Kidney capillary endothelial cell (primary cell): ENCODE results near the gene PXT1.
"Not testable (repeated sequence)": the region's sequence is repeated elsewhere in the genome, so short reads cannot be mapped to it uniquely, and the experiment has no call there.

Experiments
- DNase-seq: peaks from one replicate; pipeline ENCODE4 v3.0.0-alpha.2; 2018; ENCODE audit warnings: low spot score

Gene PXT1, protein sequence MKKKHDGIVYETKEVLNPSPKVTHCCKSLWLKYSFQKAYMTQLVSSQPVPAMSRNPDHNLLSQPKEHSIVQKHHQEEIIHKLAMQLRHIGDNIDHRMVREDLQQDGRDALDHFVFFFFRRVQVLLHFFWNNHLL

DNA sequence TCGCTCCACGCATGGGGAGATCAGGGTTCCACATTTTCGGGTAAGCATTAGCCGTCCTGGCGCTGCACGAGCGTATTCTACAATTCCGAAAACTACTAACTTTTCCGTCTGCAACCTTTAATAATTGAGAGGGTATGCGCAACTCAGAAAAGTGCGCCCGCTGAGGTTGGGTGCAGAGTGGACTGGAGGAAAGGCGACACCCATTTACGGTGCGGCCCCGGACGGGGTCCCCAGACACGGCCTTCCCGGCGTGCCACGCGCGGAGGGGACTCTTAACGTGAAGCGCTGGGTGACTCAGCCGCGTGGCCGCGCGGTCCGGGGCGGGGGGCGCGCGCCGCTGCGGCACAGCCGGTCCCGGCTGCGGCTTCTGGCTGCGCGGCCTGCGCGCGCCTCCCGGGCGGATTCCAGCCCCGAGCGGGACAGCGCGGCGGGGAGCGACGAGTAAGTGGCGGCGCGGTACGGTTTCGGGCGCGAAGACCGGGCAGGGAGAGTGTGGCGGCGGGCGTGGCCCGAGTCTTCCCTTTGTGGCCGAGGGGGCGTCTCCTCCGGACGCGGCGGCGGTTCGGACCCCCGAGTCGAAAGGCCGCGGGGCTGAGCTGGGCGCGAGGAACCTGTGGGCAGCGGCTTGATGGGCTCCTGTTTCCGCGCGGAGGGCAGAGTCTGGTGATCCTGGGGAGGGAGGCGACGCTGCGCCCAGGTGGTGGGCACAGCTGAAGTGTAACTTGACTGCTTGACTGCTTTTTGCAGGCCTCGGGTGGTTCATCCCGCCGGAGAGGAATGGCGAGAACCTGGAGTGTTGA, at the start of gene PXT1, which contains the start of gene KCTD20:
Gene PXT1 (minus strand): TSS at position 184 of the 800 bp plus-strand sequence. CDS start 16,772 bp downstream, outside the sequence.
Gene KCTD20 (plus strand): TSS at position 330 of the 800 bp plus-strand sequence. CDS start 27,098 bp downstream, outside the sequence.
- DNase-seq, result peak; percentile 82

DNA sequence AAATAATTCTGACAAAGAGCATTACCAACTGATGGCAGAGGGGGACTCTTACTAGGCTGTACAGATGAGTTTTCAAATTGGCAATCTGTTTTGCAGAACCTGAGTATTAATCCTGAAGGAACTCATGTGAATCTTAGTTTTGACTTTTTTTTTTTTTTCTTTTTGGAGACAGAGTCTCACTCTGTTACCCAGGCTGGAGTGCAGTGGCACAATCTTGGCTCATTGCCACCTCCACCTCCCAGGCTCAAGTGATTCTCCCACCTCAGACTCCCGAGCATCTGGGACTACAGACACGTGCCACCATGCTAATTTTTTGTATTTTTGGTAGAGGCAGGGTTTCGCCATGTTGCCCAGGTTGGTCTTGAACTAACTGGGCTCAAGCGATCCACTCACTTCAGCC, 49.4 kb upstream of the PXT1 start:
- no peak for DNase-seq

DNA sequence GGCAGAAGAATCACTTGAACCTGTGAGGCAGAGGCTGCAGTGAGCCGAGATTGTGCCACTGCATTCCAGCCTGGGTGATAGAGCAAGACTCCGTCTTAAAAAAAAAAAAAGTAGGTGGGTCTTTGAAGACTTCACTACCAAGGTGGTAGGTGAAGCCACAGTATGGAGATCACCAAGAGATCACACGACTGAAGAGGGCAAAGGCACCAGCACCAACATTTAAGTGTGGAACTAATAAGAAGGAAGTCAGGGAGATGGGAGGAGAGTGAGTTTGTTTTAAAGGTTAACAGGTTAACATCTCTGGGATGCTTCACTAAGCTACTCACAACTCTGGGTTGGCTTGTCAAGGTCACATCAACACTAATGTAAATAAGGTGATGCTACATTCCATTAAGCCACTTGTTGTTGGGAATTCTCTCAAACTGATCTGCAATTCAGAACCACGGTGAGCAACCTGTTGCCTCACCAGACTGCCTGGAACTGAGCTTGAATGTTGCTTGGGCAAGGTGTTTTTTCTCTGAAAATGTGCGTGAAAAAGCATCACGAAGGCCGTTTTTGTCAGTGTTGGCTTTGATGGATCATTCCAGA, 48.8 kb upstream of the PXT1 start:
- no peak for DNase-seq

DNA sequence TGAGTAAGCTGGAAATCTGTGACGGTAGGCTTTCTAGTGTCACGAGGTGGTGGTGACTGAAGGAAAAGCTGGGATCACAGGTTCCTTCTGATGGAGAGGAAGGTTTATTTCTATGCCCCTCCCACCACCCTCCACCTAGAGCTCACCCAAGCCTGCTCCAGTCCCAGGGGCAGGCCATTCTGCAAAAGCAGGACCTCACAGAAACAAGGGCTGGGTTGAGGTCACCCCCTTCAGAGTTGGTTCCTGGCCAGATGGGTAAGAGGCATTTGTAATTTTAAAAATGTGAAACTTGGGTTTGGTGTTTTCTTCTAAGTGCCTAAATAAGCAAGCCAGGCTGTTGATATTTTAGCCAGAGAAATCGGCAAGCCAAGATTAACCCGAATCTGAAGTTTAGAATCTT, 46.8 kb upstream of the PXT1 start:
- DNase-seq, result no peak

DNA sequence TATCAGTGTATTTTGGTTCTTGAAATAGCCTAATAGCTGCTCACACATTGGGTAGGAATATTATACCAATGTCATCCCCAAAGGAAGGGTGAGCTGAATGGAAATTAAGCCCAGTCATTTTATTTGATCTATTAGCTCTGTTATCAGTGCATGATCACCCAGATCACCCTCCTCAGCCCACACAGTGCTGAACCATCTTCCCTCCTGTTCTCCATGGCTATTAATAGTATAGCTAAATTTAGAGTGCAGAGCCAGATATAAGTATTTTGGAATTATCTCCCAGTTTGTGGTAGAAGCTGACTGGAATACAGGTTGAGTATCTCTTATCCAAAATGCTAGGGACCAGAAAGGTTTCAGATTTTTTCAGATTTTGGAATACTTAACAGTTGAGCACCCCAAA, 45.6 kb upstream of the PXT1 start:
- no peak for DNase-seq

DNA sequence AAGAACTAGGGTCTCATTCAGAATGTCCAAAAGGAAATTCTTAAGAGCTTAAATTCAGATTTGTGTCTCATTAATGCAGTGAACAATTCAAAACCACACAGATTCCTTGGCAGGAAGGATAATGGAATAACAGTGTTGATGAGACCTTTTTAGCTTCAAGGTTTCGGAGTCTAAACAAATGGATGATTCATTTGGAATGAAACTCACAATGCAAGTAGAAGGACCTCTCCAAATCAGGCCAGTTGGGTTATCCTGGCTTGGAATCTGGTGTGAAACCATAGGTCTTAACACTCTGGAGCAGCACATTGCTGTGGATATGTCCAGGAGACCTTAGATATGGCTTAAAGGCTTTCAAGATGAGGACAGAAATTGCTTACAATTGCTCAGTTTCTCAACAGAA, 45.0 kb upstream of the PXT1 start:
- DNase-seq, result no peak

DNA sequence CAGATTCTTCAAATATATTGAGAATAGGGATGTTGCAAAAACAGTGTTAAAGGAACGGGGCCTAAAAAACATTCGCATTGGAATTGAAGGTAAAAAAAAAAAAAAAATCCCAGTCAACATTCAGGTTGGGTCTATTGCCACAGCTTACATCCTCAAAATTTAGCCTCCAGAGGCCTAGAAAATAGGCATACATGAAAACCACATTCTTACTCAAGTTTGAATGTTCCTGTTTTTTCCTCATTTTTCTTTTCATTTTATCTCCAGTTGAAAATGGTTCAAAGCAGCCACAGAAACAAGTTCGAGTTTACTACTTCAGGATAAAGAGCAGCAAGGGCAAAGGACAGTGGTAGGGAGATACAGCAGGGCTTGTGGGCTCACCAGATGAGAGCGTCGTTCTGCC, 42.1 kb upstream of the PXT1 start:
- no peak for DNase-seq

DNA sequence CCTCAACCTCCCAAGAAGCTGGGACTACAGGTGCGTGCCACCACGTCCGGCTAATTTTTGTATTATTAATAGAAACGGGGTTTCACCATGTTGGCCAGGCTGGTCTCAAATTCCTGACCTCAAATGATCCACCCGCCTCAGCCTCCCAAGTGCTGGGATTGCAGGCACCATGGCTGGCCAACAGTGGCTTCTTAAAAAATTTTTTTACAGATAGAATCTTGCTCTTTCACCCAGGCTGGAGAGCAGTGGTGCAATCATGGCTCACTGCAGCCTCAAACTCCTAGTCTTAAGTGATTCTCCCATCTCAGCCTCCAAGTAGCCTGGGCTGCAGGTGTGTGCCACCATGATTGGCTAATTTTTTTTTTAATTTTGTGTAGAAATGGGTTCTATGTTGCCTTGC, 40.7 kb upstream of the PXT1 start:
- not testable (repeated sequence) for DNase-seq

DNA sequence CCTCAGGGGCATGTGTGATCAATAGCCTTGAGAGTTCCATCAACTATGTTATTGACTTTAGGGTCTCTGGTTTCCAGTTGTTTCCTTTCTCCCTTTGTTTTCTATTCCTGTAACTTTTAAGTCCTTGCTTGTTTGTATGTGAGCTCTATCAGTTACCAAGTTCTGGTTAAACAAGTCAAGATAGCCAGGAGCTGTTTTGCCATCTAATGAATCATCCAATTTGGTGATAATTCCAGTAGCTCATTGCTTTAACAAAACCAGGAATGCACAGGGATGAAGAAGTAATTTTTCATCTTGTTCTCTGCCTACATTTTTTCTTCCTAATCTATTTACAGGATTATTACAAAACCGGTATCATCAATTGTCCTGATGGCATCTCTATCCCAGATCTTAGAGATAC, 36.6 kb upstream of the PXT1 start:
- no peak for DNase-seq

DNA sequence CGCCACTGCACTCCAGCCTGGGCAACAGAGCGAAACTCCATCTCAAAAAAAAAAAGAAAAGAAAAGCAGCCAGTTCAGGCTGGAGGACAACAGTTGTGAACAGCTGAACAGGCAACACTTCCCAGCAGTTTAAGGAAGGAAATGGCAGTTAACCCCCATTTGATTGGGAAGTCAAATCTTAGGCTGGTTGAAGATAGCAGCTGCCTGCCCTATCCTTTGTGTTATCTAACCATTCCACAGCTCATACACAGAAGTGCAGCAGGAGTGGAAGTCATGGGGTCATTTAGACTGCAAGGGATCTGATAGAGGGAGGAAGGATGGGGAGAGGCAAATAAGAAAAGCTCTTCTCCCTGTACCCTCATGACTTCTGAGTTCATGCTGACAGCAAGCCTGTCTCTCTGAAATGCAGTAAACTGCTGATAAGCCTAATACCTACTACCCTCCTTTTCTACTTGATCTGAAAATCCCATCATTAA, 35.4 kb upstream of the PXT1 start:
- DNase-seq, result no peak

DNA sequence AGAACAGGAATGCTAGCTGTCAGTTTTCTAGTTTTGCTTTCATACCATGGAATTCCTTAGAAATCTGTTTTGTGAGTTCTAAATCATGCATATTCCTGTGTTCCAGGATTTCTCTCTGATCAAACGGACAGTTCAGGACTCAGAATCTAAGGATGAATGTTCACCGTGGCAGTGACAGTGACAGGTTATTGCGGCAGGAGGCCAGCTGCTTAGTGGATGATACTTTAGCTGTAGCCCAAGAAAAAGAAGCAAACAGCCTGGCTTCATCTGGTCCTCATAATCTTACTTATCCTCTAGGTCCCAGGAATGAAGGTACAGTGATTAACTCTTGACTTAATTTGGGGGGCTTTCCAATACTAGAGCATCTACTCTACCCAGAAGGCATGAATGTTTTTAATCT, 27.3 kb upstream of the PXT1 start:
- DNase-seq, result no peak

DNA sequence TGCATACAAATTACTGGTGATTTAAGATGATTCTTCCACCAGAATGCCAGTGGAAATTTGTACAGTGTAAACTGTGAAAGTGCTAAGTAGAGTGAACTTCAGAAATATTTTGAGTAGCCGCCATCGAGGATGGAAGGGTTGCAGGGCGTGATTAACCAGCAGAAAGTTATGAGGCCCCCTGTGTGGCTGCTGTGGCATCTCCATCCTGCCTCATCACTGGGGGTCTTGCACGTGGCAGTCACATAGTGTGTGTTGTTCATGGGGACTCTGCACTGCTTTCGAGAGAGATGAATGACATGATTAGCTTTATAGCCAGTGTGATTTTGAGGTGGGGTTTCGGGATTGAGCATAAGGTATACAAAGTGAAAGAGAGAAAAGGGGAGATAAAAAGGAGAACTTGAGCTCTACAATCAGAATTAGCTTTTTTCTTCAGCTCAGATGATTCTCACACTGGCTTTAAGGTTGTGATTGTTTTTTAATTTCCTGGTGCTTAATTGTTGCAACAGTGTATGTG, 26.6 kb upstream of the PXT1 start:
- no peak for DNase-seq

DNA sequence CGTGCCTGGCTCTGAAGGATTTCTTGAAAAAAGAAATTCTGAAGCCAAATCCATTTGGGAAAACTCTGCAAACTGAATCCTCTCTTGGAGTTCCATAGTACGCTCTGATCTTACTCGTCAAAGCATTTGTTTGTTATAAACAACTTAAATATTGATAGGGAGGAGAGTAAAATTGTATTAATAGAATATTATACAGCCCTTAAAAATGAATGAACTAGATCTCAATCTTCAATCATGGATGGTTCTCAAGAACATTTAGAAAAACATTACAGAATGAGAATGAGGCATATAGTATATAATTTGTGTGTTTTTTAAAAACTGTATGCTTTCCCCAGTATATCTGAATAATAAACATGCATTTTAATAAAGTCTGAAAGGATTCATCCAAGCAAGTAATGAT, 25.0 kb upstream of the PXT1 start:
- DNase-seq, result no peak

DNA sequence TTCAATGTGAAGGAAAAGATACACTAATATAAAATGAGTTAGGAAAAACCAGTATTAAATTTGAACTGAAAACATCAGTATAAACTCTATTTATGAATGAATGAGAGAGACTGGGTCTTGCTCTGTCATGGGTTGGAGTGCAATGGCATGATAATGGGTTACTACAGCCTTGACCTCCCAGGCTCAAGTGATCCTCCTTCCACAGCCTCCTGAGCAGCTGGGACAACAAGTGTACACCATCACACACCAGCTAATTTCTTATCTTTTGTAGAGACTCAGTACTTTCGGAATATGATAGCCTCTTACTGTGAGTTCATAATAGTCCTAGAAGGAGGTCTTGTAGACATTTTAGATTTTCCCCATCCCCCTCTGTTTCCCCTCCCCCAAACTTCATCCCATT, 21.6 kb upstream of the PXT1 start:
- DNase-seq, result no peak

DNA sequence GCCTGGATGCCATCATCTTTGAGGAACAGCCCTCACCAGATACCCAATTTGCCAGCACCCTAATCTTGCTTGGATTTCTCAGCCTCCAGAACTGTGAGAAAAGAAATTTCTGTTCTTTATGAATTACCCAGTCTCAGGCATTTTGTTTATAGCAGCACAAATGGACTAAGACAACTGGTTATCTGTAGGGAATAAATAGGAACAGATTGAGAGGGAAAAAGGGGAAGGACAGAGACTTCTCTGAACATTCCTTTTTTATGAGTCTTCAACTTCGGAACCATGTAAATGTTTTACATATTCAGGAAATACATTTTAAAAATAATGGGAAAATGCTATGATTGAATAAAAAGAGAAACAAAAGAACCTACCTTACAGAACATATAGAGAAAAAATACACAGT, 21.0 kb upstream of the PXT1 start:
- no peak for DNase-seq

DNA sequence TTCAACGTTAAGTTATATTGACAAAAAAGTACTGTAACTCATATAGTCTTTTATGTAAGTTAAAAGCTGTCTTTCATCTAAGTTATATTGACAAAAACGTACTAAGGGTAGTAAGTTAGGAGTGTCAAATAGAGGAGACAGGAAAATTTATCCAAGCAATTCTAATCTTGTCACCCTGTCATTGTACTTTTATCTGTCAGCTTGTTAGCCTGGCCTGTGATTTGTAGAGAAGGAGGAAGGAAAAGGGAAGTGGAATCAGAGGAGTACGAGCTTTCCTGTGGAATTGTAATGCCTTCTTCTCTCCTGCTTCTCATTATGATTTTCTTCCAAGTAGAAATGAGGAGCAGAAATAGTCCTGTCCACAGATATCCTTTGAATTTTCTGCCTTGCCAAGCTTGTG, 19.0 kb upstream of the PXT1 start:
- no peak for DNase-seq

DNA sequence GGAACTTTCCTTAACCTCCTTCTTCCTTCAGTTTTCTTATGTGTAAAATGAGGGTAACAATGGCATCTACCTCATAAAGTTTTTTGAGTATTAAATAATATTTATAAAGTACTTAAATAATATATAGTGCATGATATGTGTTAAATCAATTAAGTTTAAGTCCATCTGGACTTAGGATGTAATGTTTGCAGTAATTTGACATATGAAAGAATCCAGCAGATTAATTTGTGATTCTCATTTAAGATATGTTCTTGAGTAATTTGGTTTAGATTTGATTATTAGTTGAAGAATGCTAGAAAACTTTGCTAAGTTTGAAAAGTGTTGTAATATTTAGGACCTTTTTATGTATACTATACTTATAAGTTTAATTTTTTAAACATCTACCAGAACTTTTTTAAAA, 18.3 kb upstream of the PXT1 start:
- DNase-seq, result no peak

DNA sequence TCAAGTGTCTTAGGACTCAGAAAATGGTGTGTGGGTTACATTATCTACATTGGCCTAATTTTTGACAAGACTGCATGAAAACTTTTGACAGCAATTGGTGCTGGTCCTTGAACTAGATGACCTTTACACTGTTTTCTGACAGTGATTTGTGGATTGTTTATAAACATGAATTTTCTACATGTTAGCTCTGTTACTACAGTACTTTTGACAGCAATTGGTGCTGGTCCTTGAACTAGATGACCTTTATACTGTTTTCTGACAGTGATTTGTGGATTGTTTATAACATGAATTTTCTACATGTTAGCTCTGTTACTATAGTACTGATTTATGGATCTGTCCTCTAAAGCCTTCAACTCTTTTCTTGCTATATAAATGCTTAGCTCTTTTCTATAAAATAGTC, 16.8 kb upstream of the PXT1 start:
- no peak for DNase-seq

DNA sequence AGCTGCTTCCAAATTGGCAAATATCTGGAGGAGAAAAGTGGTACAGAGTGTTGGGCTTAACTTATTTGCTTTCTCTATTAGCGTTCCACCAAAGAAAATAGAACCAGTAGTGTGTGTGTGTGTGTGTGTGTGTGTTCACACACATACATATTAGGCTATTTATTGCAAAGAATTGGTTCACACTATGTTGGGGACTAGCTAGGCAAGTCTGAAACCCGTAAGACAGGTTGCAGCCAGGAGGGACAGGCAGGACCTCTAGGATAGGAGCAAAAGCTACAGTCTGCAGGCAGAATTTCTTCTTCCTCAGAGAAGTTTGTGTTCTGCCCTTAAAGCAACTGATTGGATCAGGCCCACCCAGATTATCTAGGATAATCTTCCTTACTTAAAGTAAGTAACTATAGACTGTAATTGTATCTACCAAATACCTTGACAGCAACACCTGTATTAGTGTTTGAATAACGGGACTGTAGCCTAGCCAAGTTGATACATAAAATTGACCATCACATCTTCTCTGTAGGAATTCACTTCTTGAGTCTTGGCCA, 12.9 kb upstream of the PXT1 start:
- DNase-seq, result no peak

DNA sequence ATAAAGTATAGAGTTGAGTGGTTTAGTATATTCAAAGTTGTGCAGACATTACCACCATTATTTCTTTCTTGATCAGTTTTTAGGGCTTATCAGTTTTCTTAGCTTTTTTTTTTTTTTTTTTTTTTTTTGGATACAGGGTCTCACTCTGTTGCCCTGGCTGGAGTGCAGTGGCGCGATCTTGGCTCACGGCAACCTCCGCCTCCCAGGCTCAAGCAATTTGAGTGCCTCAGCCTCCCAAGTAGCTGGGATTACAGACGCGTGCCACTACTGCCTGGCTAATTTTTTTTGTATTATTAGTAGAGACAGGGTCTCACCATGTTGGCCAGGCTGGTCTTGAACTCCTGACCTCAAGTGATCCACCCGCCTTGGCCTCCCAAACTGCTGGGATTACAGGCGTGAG, 10.2 kb upstream of the PXT1 start:
- DNase-seq, result not testable (repeated sequence)

DNA sequence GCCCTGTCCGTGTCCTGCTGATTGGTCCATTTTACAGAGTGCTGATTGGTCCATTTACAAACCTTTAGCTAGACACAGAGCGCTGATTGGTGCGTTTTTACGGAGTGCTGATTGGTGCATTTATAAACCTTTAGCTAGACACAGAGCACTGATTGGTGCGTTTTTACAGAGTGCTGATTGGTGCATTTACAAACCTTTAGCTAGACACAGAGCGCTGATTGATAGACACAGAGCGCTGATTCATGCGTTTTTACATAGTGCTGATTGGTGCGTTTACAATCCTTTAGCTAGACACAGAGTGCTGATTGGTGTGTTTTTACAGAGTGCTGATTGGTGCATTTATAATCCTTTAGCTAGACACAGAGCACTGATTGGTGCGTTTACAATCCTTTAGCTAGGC, 6.5 kb upstream of the PXT1 start:
- DNase-seq, result not testable (repeated sequence)

DNA sequence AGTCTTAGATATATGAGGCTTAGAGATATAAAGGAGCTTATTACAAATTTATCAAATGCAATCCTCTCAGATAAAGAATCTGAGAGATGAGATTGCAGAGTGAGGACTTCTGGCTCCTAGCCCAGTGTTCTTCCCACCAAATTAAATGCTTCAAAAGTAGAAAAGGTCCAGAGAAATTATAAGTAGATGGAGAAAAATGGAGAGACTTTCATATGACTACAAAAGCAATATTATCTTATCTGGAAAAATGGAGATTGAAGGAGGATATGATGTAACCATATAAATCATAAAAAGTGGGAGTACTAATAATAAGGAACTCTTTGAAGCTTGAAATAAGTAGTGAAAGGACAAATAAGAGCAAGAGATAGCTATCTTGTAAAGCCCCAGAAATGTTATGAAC, 3.0 kb upstream of the PXT1 start:
- DNase-seq, result no peak

DNA sequence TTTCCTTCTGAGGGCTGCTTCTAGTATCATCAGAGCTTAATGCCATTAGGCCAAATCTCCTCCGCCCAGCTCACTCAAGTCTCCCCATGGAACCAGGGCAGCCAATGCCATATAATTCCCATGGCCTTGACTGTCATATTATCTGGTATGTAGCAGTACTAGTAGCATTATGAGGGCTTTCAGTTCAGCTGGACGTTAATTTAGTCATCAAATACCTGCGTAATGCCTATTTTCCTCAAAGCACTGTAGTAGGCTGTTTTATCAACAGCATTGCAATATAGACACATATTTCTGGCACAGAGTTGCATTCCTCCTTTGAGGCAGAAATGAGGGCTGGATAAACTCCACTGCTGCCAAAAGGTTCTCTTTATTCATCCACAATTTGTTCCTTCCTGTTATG, 1.8 kb upstream of the PXT1 start:
- DNase-seq, result no peak
